ENCODE measurements around the gene DIP2A.
A peak's percentile ranks its signal among the peaks of the same experiment; 100 is the strongest.

The DIP2A gene, protein sequence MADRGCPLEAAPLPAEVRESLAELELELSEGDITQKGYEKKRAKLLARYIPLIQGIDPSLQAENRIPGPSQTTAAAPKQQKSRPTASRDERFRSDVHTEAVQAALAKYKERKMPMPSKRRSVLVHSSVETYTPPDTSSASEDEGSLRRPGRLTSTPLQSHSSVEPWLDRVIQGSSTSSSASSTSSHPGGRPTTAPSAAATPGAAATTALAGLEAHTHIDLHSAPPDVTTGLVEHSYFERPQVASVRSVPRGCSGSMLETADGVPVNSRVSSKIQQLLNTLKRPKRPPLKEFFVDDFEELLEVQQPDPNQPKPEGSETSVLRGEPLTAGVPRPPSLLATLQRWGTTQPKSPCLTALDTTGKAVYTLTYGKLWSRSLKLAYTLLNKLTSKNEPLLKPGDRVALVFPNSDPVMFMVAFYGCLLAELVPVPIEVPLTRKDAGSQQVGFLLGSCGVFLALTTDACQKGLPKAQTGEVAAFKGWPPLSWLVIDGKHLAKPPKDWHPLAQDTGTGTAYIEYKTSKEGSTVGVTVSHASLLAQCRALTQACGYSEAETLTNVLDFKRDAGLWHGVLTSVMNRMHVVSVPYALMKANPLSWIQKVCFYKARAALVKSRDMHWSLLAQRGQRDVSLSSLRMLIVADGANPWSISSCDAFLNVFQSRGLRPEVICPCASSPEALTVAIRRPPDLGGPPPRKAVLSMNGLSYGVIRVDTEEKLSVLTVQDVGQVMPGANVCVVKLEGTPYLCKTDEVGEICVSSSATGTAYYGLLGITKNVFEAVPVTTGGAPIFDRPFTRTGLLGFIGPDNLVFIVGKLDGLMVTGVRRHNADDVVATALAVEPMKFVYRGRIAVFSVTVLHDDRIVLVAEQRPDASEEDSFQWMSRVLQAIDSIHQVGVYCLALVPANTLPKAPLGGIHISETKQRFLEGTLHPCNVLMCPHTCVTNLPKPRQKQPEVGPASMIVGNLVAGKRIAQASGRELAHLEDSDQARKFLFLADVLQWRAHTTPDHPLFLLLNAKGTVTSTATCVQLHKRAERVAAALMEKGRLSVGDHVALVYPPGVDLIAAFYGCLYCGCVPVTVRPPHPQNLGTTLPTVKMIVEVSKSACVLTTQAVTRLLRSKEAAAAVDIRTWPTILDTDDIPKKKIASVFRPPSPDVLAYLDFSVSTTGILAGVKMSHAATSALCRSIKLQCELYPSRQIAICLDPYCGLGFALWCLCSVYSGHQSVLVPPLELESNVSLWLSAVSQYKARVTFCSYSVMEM (N-terminal part only)

DNA sequence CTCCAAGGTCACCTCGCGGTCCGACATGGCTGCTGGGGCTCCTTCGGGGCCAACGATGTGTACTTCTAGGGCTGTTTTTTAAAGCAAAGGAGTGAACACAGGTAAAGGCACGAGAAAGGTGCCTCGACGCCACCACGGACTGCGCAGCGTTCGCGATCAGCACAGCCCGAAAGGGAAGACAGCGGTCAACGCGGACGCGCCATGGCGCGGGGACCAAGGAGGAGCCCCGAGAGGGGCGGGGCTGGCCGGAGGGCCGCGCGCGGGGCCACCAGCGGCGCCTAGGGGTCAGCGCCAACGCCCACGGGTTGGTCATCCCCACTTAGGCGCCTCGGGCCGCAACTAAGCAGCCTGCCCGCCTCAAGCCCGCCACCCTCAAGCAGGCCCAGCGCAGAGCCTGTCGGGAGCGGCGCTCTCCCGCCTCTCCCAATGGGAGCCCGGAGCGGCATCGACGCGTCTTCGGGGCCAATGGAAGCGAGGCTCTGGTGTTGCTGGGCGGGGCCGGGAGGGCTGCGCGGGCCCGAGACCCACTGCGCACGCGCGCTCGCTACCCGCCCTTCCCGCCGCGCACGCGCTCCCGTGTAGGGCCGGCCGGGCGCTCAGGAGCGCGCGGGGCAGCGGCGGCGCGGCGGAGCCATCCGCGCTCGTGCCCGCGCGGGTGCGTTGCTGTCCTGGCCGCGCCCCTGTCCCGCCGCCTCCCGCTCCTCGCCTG lies at the start of gene DIP2A:
TSS of gene DIP2A (plus strand) at position 577 of the 709 bp plus-strand sequence. CDS start 241 bp downstream, outside the sequence.
- DNase-seq (ENCODE audit: low spot score), result peak; percentile 96

GRCh38 chr21:46409641-46410406 lies 48.9 kb upstream of the DIP2A start:
- no peak for DNase-seq (ENCODE audit: low spot score)

- no peak for DNase-seq (ENCODE audit: low spot score)
Measured at GRCh38 chr21:46410516-46410915, 48.2 kb upstream of the DIP2A start.

DNA sequence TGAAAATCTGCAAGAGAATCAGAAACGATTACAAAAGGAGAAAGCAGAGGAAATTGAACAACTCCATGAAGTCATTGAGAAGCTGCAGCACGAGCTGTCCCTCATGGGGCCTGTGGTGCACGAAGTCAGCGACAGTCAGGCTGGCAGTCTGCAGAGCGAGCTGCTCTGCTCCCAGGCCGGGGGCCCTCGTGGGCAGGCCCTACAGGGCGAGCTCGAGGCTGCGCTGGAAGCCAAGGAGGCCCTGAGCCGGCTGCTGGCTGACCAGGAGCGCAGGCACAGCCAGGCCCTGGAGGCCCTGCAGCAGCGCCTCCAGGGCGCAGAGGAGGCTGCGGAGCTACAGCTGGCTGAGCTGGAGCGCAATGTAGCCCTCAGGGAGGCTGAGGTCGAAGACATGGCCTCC lies 47.5 kb upstream of the DIP2A start:
- no peak for DNase-seq (ENCODE audit: low spot score)

- DNase-seq (ENCODE audit: low spot score), result no peak
Measured at GRCh38 chr21:46411691-46412090, 47.0 kb upstream of the DIP2A start.

DNA sequence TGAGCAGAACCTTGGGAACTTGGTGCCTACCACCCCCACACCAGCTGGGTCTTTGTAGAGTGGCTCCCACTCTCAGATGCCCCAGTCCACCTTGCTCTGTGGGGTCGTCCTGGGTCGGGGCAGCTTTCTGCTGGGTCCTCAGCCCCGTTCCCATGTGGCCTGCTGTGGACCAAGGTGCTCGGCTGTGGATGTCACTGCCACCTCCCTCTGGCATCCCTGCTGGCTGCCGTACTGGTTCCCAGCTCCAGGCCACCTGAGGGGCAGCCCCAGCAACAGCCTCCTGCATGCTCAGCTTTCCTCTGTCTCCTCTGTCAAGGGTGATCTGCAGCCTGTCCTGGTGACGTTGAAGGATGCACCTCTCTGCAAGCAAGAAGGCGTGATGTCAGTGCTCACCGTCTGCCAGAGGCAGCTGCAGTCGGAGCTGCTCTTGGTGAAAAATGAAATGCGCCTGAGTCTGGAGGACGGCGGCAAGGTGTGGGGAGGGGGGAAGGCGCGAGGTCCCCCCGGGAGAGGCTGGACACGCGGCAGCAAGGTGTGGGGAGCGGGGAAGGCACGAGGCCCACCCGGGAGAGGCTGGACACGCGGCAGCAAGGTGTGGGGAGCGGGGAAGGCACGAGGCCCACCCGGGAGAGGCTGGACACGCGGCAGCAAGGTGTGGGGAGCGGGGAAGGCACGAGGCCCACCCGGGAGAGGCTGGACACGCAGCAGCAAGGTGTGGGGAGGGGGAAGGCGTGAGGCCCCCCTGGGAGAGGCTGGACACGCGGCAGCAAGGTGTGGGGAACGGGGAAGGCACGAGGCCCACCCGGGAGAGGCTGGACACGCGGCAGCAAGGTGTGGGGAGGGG lies 45.9 kb upstream of the DIP2A start:
- DNase-seq (ENCODE audit: low spot score), result no peak

DNA sequence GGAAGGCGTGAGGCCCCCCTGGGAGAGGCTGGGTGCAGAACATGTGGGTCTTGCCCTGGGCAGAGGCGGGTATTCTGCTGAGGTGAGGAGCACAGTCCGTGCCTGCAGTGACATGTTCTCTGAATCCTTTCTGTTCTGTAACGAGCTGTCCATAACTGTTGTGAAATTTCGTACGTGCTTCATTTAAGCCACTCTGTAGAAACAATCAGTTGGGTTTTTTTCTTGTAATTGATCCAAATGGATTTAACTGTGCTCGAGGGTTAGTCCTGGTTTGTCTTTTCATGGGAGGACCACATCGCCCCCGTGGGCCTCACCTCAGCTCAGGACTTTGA lies 45.4 kb upstream of the DIP2A start:
- DNase-seq (ENCODE audit: low spot score), result no peak

- no peak for DNase-seq (ENCODE audit: low spot score)
Measured at GRCh38 chr21:46414965-46415275, 43.8 kb upstream of the DIP2A start.

DNA sequence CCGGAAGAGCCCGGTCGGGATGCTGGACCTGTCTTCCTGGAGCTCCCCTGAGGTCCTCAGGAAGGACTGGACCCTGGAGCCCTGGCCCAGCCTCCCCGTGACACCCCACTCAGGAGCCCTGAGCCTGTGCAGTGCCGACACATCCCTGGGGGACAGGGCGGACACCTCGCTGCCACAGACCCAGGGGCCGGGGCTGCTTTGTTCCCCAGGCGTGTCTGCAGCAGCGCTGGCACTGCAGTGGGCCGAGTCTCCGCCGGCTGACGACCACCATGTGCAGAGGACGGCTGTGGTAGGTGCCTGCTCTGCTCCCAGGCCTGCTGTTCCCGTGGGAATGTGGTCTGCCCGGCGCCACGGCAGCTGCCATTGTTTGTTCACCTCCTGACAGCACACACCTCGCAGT lies 42.1 kb upstream of the DIP2A start:
- DNase-seq (ENCODE audit: low spot score), result no peak

- DNase-seq (ENCODE audit: low spot score), result no peak
Measured at GRCh38 chr21:46418265-46418946, 40.3 kb upstream of the DIP2A start.

- DNase-seq (ENCODE audit: low spot score), result no peak
Measured at GRCh38 chr21:46420241-46421190, 38.2 kb upstream of the DIP2A start.

GRCh38 chr21:46421191-46421750 lies 37.4 kb upstream of the DIP2A start:
- DNase-seq (ENCODE audit: low spot score), result no peak

DNA sequence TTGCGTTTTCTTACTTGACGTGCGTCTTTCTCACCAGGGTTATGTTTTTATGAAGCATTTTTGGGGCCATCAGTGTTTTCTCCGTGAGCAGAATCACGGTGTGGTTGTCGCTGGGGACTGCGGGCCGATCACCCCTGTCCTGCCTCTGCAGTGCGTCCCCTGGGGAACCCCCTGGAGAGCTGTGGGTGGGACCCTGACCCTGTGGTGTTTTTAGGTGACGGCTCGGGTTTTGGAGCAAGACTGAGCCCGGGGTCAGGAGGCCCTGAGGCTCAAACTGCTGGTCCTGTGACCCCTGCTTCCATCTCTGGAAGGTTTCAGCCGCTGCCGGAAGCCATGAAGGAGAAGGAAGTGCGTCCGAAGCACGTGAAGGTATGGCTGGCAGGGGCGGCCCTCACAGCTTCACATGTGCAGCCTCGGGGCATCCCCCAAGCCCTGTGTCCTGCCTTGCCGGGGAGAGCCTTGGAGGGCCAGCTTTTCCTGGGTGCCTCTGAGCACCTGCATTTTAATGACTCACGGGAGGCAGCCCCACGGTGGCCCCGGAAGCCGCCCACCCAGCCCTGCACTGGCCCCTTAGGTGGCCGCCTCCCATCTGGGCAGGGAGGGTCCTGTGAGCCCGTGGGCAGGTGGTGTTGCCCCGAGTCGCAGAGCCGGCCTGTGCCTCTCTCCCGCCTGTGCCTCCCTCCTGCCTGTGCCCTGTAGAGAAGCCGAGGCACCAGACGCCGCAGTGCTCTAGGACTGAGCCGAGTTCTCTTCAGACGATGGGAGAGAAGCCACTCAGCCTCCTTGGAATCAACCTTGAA lies 36.7 kb upstream of the DIP2A start:
- no peak for DNase-seq (ENCODE audit: low spot score)

DNA sequence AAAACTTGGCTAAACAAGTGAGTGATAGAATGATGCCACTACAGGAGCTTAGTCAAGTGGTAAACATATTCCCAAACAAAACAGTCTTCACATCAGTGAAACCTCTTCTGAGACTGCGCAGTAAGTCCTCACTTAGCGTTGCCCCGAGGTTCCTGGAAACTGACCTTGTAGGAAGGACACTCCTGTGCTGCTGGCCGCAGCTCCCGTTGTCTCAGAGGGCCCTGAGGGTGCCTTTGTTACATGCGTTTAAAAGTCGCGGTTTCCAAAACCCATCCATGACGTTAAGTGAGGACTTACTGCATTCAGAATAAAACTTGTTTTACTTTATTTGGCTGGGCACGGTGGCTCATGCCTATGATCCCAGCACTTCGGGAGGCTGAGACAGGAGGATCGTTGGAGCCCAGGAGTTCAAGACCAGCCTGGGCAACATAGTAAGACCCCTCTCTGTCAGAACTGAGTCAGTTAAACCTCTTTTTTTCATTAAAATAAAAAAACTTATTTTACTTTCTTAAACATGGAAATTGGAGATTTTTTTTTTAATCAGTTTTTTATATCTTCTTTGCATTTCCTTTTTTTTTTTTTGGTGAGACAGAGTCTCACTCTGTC lies 36.0 kb upstream of the DIP2A start:
- DNase-seq (ENCODE audit: low spot score), result no peak

- DNase-seq (ENCODE audit: low spot score), result no peak
Measured at GRCh38 chr21:46423546-46424038, 35.1 kb upstream of the DIP2A start.

- no peak for DNase-seq (ENCODE audit: low spot score)
Measured at GRCh38 chr21:46424039-46424591, 34.6 kb upstream of the DIP2A start.
